ENCODE measurements around the gene CEACAM8.
"Not testable (repeated sequence)": the region's sequence is repeated elsewhere in the genome, so short reads cannot be mapped to it uniquely, and the experiment has no call there.

CEACAM8 gene

DNA sequence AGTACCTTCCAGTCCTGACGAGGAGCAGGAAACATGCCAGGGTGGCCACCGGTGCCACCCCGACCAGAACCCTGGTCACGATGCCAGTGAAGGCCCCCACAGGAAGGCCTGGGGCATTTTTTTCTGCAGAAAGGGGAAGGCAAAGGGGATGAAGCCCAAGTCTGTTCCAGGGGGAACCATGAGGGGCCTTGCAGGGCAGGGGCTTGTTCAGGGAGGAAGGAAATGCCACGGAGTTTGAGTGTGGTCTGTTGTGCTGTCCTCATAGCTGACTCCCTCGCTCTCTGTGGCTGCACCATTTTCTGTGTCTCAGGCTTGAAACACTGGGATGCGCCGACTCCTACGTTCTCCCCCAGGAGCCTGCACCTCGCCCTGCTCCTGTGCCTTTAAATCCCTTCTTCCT is 38.9 kb downstream of the CEACAM8 start:
- no peak for TF ChIP-seq ELF4 (IDR thresholded peaks at IDR 0.05)
- TF ChIP-seq ZNF384 (IDR thresholded peaks at IDR 0.05) = no peak
- no peak for TF ChIP-seq LEF1 (IDR thresholded peaks at IDR 0.05; ENCODE audit: borderline replicate concordance)
- no peak for TF ChIP-seq HDGF (IDR thresholded peaks at IDR 0.05; ENCODE audit: borderline replicate concordance)
- TF ChIP-seq BHLHE40 (IDR thresholded peaks at IDR 0.05; ENCODE audit: borderline replicate concordance) = no peak
- no peak for TF ChIP-seq NFRKB (IDR thresholded peaks at IDR 0.05)
- no peak for TF ChIP-seq TARDBP (IDR thresholded peaks at IDR 0.05)
- TF ChIP-seq SP1 (IDR thresholded peaks at IDR 0.05) = no peak
- no peak for TF ChIP-seq CTBP1 (IDR thresholded peaks at IDR 0.05; ENCODE audit: borderline replicate concordance)
- no peak for TF ChIP-seq FOXA1 (IDR thresholded peaks at IDR 0.05)
- TF ChIP-seq L3MBTL2 (conservative IDR thresholded peaks at IDR 0.05) = no peak
- TF ChIP-seq FOXK2 (IDR thresholded peaks at IDR 0.05) = no peak
- TF ChIP-seq SUZ12 (IDR thresholded peaks at IDR 0.05) = no peak
- TF ChIP-seq, protein P1, sequence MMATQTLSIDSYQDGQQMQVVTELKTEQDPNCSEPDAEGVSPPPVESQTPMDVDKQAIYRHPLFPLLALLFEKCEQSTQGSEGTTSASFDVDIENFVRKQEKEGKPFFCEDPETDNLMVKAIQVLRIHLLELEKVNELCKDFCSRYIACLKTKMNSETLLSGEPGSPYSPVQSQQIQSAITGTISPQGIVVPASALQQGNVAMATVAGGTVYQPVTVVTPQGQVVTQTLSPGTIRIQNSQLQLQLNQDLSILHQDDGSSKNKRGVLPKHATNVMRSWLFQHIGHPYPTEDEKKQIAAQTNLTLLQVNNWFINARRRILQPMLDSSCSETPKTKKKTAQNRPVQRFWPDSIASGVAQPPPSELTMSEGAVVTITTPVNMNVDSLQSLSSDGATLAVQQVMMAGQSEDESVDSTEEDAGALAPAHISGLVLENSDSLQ (IDR thresholded peaks at IDR 0.05) = no peak
- no peak for TF ChIP-seq FOXM1 (IDR thresholded peaks at IDR 0.05; ENCODE audit: borderline replicate concordance)
- TF ChIP-seq ARNT (IDR thresholded peaks at IDR 0.05) = no peak
- CTCF ChIA-PET = interaction anchor here (1.1 kb wide), 1 partner anchor 115 kb away, joined by 3 read pairs; no protein-coding TSS in a partner anchor
- POLR2A ChIA-PET = no interaction called here
- no peak for DNase-seq (ENCODE audit: extremely low spot score)

GRCh38 chr19:42555317-42555716 is 39.4 kb downstream of the CEACAM8 start:
- DNase-seq (ENCODE audit: extremely low spot score) = no peak
- CTCF ChIA-PET = no interaction called here
- POLR2A ChIA-PET = no interaction called here
- TF ChIP-seq, protein P1 (IDR thresholded peaks at IDR 0.05) = no peak
- TF ChIP-seq BHLHE40 (IDR thresholded peaks at IDR 0.05; ENCODE audit: borderline replicate concordance) (no peak), NFRKB (IDR thresholded peaks at IDR 0.05) (no peak), SUZ12 (IDR thresholded peaks at IDR 0.05) (no peak), ARNT (IDR thresholded peaks at IDR 0.05) (no peak)

DNA sequence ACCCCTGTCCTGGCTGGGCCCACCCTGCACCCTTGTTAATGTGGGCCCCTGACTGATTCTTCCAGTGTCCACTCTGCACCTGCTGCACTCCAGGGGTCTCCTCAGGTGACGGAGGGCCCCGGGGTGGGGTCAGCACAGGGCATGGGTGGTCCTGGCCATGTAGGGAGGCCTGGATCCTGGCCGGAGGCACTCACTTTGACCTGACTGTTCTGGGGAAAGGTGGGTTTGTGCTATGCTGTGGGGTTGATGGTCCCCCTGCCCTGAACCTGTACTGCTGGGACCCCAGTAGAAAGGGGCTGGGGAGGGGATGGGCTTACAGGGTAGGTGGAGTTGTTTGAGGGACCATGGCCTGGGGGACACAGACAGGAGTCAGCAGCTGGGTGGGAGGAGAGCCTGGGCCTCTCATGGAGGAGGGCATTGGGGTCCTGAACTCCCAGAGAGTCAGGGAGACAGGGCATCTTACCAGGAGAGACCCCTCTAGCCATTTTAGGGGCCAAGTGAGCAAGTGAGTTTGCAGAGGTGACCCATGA is 40.6 kb downstream of the CEACAM8 start:
- DNase-seq (ENCODE audit: extremely low spot score) = no peak
- CTCF ChIA-PET = no interaction called here
- TF ChIP-seq TARDBP (IDR thresholded peaks at IDR 0.05) (no peak), LEF1 (IDR thresholded peaks at IDR 0.05; ENCODE audit: borderline replicate concordance) (no peak), FOXA1 (IDR thresholded peaks at IDR 0.05) (no peak)
- POLR2A ChIA-PET = no interaction called here

DNA sequence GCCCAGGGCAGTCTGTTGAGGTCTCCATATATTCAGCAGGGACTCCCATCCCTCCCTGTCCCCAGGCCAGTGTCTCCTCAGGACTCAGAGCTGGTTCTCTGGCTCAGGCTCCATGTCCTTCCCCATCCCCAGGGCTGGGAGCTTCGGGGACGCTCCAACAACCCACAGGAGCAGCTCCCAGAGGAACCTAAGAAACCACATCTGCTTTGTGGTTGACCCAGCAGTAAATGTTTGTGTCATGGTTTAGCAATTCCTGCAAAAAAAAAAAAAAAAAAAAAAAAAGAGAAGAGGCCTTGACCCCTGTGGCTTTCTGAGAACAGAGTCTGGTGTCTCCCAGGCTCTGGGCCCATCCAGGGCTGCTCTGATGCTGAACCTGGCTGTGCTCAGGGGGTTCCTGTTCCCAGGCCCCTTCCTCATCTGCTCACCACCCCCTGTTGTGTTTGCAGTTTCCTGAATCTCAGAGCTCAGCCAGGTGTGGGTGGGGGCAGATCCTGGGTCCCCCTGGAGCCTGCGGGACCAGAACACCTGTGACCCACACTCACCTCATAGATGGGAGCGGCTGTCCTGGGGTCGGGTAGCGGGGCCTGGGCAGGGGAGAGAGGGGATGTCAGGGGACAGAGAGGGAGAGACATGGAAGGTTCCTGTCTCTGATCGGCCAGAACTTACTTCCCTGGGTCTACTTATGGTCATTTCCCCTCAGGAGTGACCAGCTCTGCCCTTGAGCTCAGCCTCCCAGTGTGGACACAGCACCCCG is 41.3 kb downstream of the CEACAM8 start:
- TF ChIP-seq ELF4 (IDR thresholded peaks at IDR 0.05) = no peak
- no peak for TF ChIP-seq SP1 (IDR thresholded peaks at IDR 0.05)
- TF ChIP-seq, protein P1 (IDR thresholded peaks at IDR 0.05) = no peak
- no peak for TF ChIP-seq LEF1 (IDR thresholded peaks at IDR 0.05; ENCODE audit: borderline replicate concordance)
- TF ChIP-seq FOXA1 (IDR thresholded peaks at IDR 0.05) = no peak
- TF ChIP-seq L3MBTL2 (conservative IDR thresholded peaks at IDR 0.05) = no peak
- TF ChIP-seq SUZ12 (IDR thresholded peaks at IDR 0.05) = no peak
- no peak for TF ChIP-seq ARNT (IDR thresholded peaks at IDR 0.05)
- no peak for TF ChIP-seq CTBP1 (IDR thresholded peaks at IDR 0.05; ENCODE audit: borderline replicate concordance)
- no peak for TF ChIP-seq BHLHE40 (IDR thresholded peaks at IDR 0.05; ENCODE audit: borderline replicate concordance)
- TF ChIP-seq FOXM1 (IDR thresholded peaks at IDR 0.05; ENCODE audit: borderline replicate concordance) = no peak
- no peak for TF ChIP-seq FOXK2 (IDR thresholded peaks at IDR 0.05)
- no peak for TF ChIP-seq HDGF (IDR thresholded peaks at IDR 0.05; ENCODE audit: borderline replicate concordance)
- TF ChIP-seq TARDBP (IDR thresholded peaks at IDR 0.05) = no peak
- no peak for TF ChIP-seq ZNF384 (IDR thresholded peaks at IDR 0.05)
- TF ChIP-seq NFRKB (IDR thresholded peaks at IDR 0.05) = no peak
- CTCF ChIA-PET = no interaction called here
- no peak for DNase-seq (ENCODE audit: extremely low spot score)
- POLR2A ChIA-PET = no interaction called here

DNA sequence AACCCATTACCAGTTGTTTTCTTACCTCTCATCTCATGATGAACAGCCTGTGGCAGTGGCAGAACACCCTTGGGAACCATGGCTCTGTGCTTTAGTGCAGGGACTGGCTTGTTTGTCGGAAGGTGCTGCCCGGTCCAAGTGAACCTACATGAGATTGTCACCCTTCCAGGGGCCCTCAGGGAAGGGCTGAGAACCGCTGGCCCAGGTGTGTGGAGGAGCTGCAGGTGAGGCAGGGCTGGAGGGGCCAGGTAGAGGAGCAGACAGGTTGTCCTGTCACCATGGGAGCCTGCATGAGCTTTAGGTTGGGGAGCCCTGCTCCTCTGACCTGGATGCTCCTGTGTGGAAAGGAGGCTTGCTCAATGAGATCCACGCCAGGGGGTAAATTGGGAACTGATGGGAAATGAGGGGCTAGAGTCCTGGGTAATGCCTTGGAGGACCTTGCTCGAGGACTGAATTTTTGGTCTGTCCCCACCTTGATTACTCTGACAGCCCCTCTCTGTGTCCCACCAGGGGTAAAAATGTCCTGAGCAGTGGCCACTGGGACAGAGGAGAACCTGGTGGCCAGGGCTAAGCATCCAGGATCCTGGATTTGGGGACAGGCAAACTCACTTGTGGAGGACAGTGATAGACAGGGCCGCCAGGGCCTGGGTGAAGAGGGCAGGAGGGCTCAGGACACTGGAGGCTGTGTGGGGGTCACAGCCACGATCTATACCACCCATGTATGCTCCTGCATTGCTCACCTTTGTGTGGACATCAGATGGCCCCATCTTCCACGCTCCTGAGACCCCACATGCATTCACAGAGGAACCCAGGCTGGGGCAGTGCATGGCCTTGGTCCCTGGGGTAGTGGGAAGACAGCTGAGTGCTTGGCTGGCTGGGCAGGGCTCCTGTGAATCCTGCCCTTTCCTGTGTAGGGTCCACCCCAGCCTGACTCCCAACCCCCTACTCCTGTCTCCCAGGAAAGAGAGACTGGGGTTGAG is 42.3 kb downstream of the CEACAM8 start:
- POLR2A ChIA-PET = no interaction called here
- no peak for TF ChIP-seq SP1 (IDR thresholded peaks at IDR 0.05)
- TF ChIP-seq, protein P1 (IDR thresholded peaks at IDR 0.05) = no peak
- no peak for DNase-seq (ENCODE audit: extremely low spot score)
- CTCF ChIA-PET = no interaction called here

GRCh38 chr19:42550521-42550920 is 44.2 kb downstream of the CEACAM8 start:
- DNase-seq (ENCODE audit: extremely low spot score); POLR2A ChIA-PET; CTCF ChIA-PET: not testable (repeated sequence)

DNA sequence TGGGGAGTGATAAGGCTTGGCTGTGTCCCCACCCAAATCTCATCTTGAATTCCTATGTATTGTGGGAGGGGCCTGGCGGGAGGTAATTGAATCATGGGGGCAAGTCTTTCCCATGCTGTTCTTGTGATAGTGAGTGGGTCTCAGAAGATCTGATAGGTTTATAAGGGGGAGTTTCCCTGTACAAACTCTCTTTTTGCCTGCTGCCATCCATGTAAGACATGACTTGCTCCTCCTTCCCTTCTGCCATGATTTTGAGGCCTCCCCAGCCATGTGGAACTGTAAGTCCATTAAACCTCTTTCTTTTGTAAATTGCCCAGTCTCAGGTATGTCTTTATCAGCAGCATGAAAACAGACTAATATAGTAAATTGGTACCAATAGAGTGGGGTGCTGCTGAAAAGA is 45.7 kb downstream of the CEACAM8 start:
- DNase-seq (ENCODE audit: extremely low spot score); CTCF ChIA-PET; POLR2A ChIA-PET: not testable (repeated sequence)

All from HEK293T (cell line).